HCT116 (cell line): ENCODE results near the gene RPS14. TPM values are rescaled to one million over a fixed set of nuclear protein-coding genes. Genes with fewer than 3 reads are reported as not detected.

Experiments
- ATAC-seq: fragments of 200-7000 bp; cut with Tn5 transposase; 2 replicates; pipeline ENCODE4 v1.9.1; 2020; ENCODE audit warnings: mild to moderate bottlenecking, moderate library complexity
- BruUV-seq: library from RNA; stranded (reverse); fragments of 400-500 nt; replicated peaks from 2 replicates; lab custom pipeline; 2021; lab: Mats Ljungman, UMichigan
- CTCF ChIA-PET: fragments of 300-600 bp; sonication (Branson Sonifier 250); formaldehyde crosslinking; loops from one replicate; lab custom pipeline; 2021; ENCODE audit warnings: antibody characterized with exemption; lab: Charles Lee
- POLR2A ChIA-PET: fragments of 300-600, 350-600 bp; sonication (Branson Sonifier 250); formaldehyde crosslinking; loops from one replicate; lab custom pipeline; 2021; ENCODE audit warnings: antibody characterized with exemption; lab: Charles Lee
- RAD21 ChIA-PET, 2 experiments: fragments of 300-600 bp; sonication (Branson Sonifier 250); formaldehyde crosslinking; loops; one replicate each; lab custom pipeline; 2023; ENCODE audit warnings: low total read pairs in 2 of 2; ENCODE audit not compliant: uncharacterized antibody in 2 of 2, unreplicated experiment in 2 of 2, low non-redundant PET in 1 of 2; lab: Charles Lee
- DNase-seq: peaks from one replicate; pipeline ENCODE4 v3.0.0-alpha.2; 2010; ENCODE audit warnings: low read depth, low spot score
- H2AFZ ChIP-seq: fragments of 200-600 bp; shearing (Covaris generic), sonication (generic); 2 replicates; pipeline ENCODE4 v1.6.1; 2017; ENCODE audit warnings: low read depth, mixed run types, mixed read lengths, antibody characterized with exemption, low read length; ENCODE audit not compliant: poor library complexity, severe bottlenecking
- H3K27ac ChIP-seq: 2 replicates; pipeline ENCODE4 v1.5.1; 2012; ENCODE audit warnings: low read depth, low read length
- H3K27me3 ChIP-seq: fragments of 200-600 bp; sonication (generic); 2 replicates; pipeline ENCODE4 v1.6.1; 2016; ENCODE audit warnings: mixed run types, low read length, mixed read lengths; ENCODE audit not compliant: insufficient read depth
- H3K36me3 ChIP-seq, 2 experiments: fragments of 200-500 bp in 1 of 2; fragments of 200-600 bp in 1 of 2; sonication (Bioruptor generic) in 1 of 2; sonication (generic) in 1 of 2; 2 replicates each; pipeline versions ENCODE4 v1.5.1 to v1.6.1; 2014 to 2016; ENCODE audit warnings: low read length in 2 of 2, inconsistent platforms in 1 of 2, mixed read lengths in 1 of 2, mixed run types in 1 of 2; ENCODE audit not compliant: insufficient read depth in 2 of 2, control insufficient read depth in 1 of 2
- H3K4me1 ChIP-seq, 2 experiments: fragments of 200-600 bp in 1 of 2; sonication (generic) in 1 of 2; 2 replicates each; pipeline versions ENCODE4 v1.5.1 to v1.6.1; 2012 to 2017; ENCODE audit warnings: low read length in 2 of 2, inconsistent platforms in 1 of 2, mild to moderate bottlenecking in 1 of 2, mixed read lengths in 1 of 2, mixed run types in 1 of 2, moderate library complexity in 1 of 2; ENCODE audit not compliant: insufficient read depth in 2 of 2, control insufficient read depth in 1 of 2
- H3K4me2 ChIP-seq: fragments of 200-600 bp; sonication (generic); 2 replicates; pipeline ENCODE4 v1.6.1; 2017; ENCODE audit warnings: mixed run types, low read length, mixed read lengths
- H3K4me3 ChIP-seq, 2 experiments: fragments of 200-600 bp in 1 of 2; sonication (generic) in 1 of 2; replicated peaks in 1 of 2; 2 replicates each; pipeline ENCODE4 v1.5.1; 2011 to 2016; ENCODE audit warnings: low read length in 2 of 2, control low read depth in 1 of 2, low read depth in 1 of 2, mild to moderate bottlenecking in 1 of 2, mixed read lengths in 1 of 2, mixed run types in 1 of 2
- H3K79me2 ChIP-seq: fragments of 200-600 bp; sonication (generic); 2 replicates; pipeline ENCODE4 v1.6.1; 2017; ENCODE audit warnings: mild to moderate bottlenecking, mixed run types, low read length, moderate library complexity, mixed read lengths; ENCODE audit not compliant: insufficient read depth
- H3K9ac ChIP-seq: fragments of 200-600 bp; sonication (generic); 2 replicates; pipeline ENCODE4 v1.6.1; 2016; ENCODE audit warnings: low read length, mixed read lengths
- H3K9me2 ChIP-seq: fragments of 200-600 bp; sonication (generic), shearing (Covaris generic); 2 replicates; pipeline ENCODE4 v1.6.1; 2017; ENCODE audit warnings: mixed run types, mild to moderate bottlenecking, moderate library complexity; ENCODE audit not compliant: insufficient read depth
- H3K9me3 ChIP-seq, 2 experiments: fragments of 200-500 bp in 1 of 2; fragments of 200-600 bp in 1 of 2; sonication (Bioruptor generic) in 1 of 2; sonication (generic) in 1 of 2; 2 replicates each; pipeline ENCODE4 v1.6.1; 2014 to 2017; ENCODE audit warnings: low read length in 2 of 2, mixed read lengths in 2 of 2, inconsistent platforms in 1 of 2, low read depth in 1 of 2, mild to moderate bottlenecking in 1 of 2, mixed run types in 1 of 2, moderate library complexity in 1 of 2; ENCODE audit not compliant: control insufficient read depth in 1 of 2, insufficient read depth in 1 of 2
- H4K20me1 ChIP-seq: fragments of 200-600 bp; sonication (generic), shearing (Covaris generic); 2 replicates; pipeline ENCODE4 v1.6.1; 2017; ENCODE audit warnings: mixed run types, mild to moderate bottlenecking, moderate library complexity; ENCODE audit not compliant: insufficient read depth
- CBX3 ChIP-seq: IDR thresholded peaks from 2 replicates; pipeline ENCODE4 v1.6.1; 2012; ENCODE audit warnings: low read depth
- CEBPB ChIP-seq: IDR thresholded peaks from 2 replicates; pipeline ENCODE4 v1.6.1; 2012; ENCODE audit warnings: low read depth
- EGR1 ChIP-seq: IDR thresholded peaks from 2 replicates; pipeline ENCODE4 v1.6.1; 2012; ENCODE audit warnings: low read depth
- EZH2 ChIP-seq: fragments of 200-600 bp; sonication (generic); IDR thresholded peaks from 2 replicates; pipeline ENCODE4 v1.6.1; 2017; ENCODE audit warnings: antibody characterized with exemption, mixed run types
- JUND ChIP-seq: IDR thresholded peaks from 2 replicates; pipeline ENCODE4 v1.6.1; 2012
- MAX ChIP-seq: IDR thresholded peaks from 2 replicates; pipeline ENCODE4 v1.6.1; 2012
- POLR2AphosphoS5 ChIP-seq: IDR thresholded peaks from 2 replicates; pipeline ENCODE4 v1.6.1; 2011; ENCODE audit warnings: mild to moderate bottlenecking, low read depth, low read length, moderate library complexity
- RAD21 ChIP-seq: IDR thresholded peaks from 2 replicates; pipeline ENCODE4 v1.6.1; 2012; ENCODE audit warnings: low read depth, mild to moderate bottlenecking
- SIN3A ChIP-seq: IDR thresholded peaks from 2 replicates; pipeline ENCODE4 v1.6.1; 2012; ENCODE audit warnings: low read depth
- SP1 ChIP-seq: IDR thresholded peaks from 2 replicates; pipeline ENCODE4 v1.6.1; 2012; ENCODE audit warnings: low read depth
- ZBTB33 ChIP-seq: IDR thresholded peaks from 2 replicates; pipeline ENCODE4 v1.6.1; 2011; ENCODE audit warnings: mild to moderate bottlenecking, low read length, moderate library complexity; ENCODE audit not compliant: insufficient replicate concordance; ENCODE audit errors: extremely low read depth
- ZFX ChIP-seq: fragments of 450-650 bp; IDR thresholded peaks from 2 replicates; pipeline ENCODE4 v1.6.1; 2017
- ZNF274 ChIP-seq: fragments of 200-500 bp; sonication (Bioruptor generic); IDR thresholded peaks from 2 replicates; pipeline ENCODE4 v1.6.1; 2014; ENCODE audit warnings: mild to moderate bottlenecking, low read depth, low read length, inconsistent platforms
- intact Hi-C: fragments of 100-400 bp; cut with micrococcal nuclease; formaldehyde crosslinking; loops from 2 replicates; pipeline ENCODE4 v1.10.0; 2022
- total RNA-seq: library from RNA; stranded (reverse); gene quantifications from one replicate; pipeline ENCODE4 v1.2.1, GENCODE V29; 2021; ENCODE audit not compliant: unreplicated experiment

RPS14 gene
- total RNA-seq, 1 experiment from 2014 or later, result 2,557 TPM

- TF ChIP-seq ZNF274 (no peak), EZH2 (no peak), POLR2AphosphoS5 (no peak), JUND (no peak), EGR1 (no peak), CBX3 (no peak), ZFX (no peak), SP1 (no peak), SIN3A (no peak), RAD21 (no peak), CEBPB (no peak), ZBTB33 (no peak), MAX (no peak)
- ATAC-seq, result no peak
- Histone ChIP-seq H3K4me1 (no peaks in the 10 kb centered on the region), H3K27me3 (no peaks in the 10 kb centered on the region), H2AFZ (no peak overlapping the region), H4K20me1 (no peaks in the 10 kb centered on the region), H3K4me2 (no peak overlapping the region), H3K9ac (no peak overlapping the region), H3K27ac (no peak overlapping the region), H3K36me3 (peaks cover 39 to 62% of the 10 kb centered on the region in 2 experiments; a peak in 3 of 4 replicates), H3K9me2 (no peaks in the 10 kb centered on the region), H3K79me2 (no peaks in the 10 kb centered on the region), H3K9me3 (no peaks in the 10 kb centered on the region), H3K4me3 (no peak overlapping the region)
- RAD21 ChIA-PET, result no interaction called here
- CTCF ChIA-PET, result no interaction called here
- DNase-seq, result no peak
- no TSS peak for BruUV-seq
- intact Hi-C loops, result loop anchor here (5.0 kb wide), 1 partner anchor 41 kb away; no protein-coding TSS in a partner anchor
- POLR2A ChIA-PET, result interaction anchor here (0.6 kb wide), 1 partner anchor 49 kb away, joined by 3 read pairs; no protein-coding TSS in a partner anchor
Measured at GRCh38 chr5:150396267-150396666, 53.3 kb downstream of the RPS14 start.
